Measurements from ENCODE around the gene BRINP1.

BRINP1 gene

DNA sequence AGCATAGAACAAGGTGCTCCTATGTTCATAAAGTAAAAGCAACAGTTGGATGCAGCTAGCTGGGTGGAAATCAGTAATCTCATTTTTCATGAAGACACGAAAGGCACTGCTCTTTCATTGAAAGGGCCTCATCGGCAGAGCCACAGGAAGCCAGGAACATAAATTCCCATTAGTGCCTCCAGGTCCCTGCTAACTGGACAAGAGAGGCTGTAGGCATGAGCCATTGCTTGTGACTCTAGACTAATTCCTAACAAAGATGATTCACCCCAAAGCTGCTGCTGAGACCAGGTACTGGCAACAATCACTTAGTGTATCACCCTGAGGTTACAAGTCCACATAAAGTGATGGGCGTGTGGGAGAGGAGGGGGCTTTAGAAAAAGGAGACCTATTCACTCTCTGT, 141.8 kb downstream of the BRINP1 start:
- H3K27ac ChIP-seq (ENCODE audit: extremely low read depth, low read depth, low read length), result no peak overlapping the region
- H3K4me1 ChIP-seq (ENCODE audit: control insufficient read depth, insufficient read depth, low read length), result no peaks in the 10 kb centered on the region
- TF ChIP-seq SP7 (tag by site-specific recombination; IDR thresholded peaks at IDR 0.05) (no peak), ZNF433 (tag by site-specific recombination; IDR thresholded peaks at IDR 0.05; ENCODE audit: low read depth) (no peak), ZBTB10 (tag by site-specific recombination; IDR thresholded peaks at IDR 0.05) (no peak), ZIC2 (tag by site-specific recombination; IDR thresholded peaks at IDR 0.05) (no peak), ZNF48 (tag by site-specific recombination; IDR thresholded peaks at IDR 0.05) (no peak), ZNF157 (tag by site-specific recombination; IDR thresholded peaks at IDR 0.05) (no peak), ZNF404 (tag by site-specific recombination; IDR thresholded peaks at IDR 0.05) (no peak), HOXC10 (CRISPR knock-in tag; IDR thresholded peaks at IDR 0.05) (no peak), ZNF416 (tag by site-specific recombination; IDR thresholded peaks at IDR 0.05) (no peak), KLF9 (tag by site-specific recombination; IDR thresholded peaks at IDR 0.05; ENCODE audit: low read depth) (no peak), KLF16 (tag by site-specific recombination; IDR thresholded peaks at IDR 0.05) (no peak), ZNF560 (tag by site-specific recombination; IDR thresholded peaks at IDR 0.05; ENCODE audit: borderline replicate concordance) (no peak), GLI2 (tag by site-specific recombination; IDR thresholded peaks at IDR 0.05; ENCODE audit: borderline replicate concordance, low read depth) (no peak), ZNF621 (tag by site-specific recombination; IDR thresholded peaks at IDR 0.05) (no peak)
- ChIA-PET CTCF (interaction anchor here (0.6 kb wide), 1 partner anchor 31 kb away, joined by 5 read pairs; no protein-coding TSS in a partner anchor), POLR2A (no interaction called here)
- no peaks in the 10 kb centered on the region for H3K9me3 ChIP-seq (ENCODE audit: control insufficient read depth, insufficient read depth, low read depth, low read length)
- H3K36me3 ChIP-seq (ENCODE audit: control insufficient read depth in 2 of 2, insufficient read depth in 1 of 2, low read length in 2 of 2), result no peaks in the 10 kb centered on the region
- no peak overlapping the region for H3K4me3 ChIP-seq (ENCODE audit: low read depth, low read length)

DNA sequence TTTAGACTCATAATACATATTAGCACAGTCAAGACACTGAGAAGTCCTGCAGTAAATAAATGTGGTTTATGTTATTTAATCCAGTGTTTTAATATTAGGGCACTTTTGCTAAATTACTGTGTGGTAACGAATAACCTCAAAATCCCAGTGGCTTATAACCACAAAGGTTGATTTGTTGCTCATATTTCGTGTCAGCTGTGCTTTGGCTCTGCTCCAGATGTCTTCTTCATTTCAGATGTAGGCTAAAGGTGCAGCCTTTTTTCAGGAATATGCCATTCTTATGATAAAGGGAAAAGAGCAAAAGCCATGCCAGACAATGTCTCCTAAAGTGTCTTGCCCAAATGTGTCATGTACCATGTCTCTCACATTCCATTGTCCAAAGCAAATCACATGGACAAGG, 144.8 kb downstream of the BRINP1 start:
- Histone ChIP-seq H3K9me3 (ENCODE audit: control insufficient read depth, insufficient read depth, low read depth, low read length) (no peaks in the 10 kb centered on the region), H3K36me3 (ENCODE audit: control insufficient read depth in 2 of 2, insufficient read depth in 1 of 2, low read length in 2 of 2) (no peaks in the 10 kb centered on the region), H3K4me1 (ENCODE audit: control insufficient read depth, insufficient read depth, low read length) (no peaks in the 10 kb centered on the region), H3K4me3 (ENCODE audit: low read depth, low read length) (no peak overlapping the region), H3K27ac (ENCODE audit: extremely low read depth, low read depth, low read length) (no peak overlapping the region)
- ChIA-PET CTCF (no interaction called here), POLR2A (no interaction called here)
- TF ChIP-seq ZNF571 (tag by site-specific recombination; IDR thresholded peaks at IDR 0.05) (no peak), SALL2 (tag by site-specific recombination; IDR thresholded peaks at IDR 0.05; ENCODE audit: borderline replicate concordance) (no peak), ZBTB21 (tag by site-specific recombination; IDR thresholded peaks at IDR 0.05) (no peak), SP7 (tag by site-specific recombination; IDR thresholded peaks at IDR 0.05) (no peak), ZNF501 (tag by site-specific recombination; IDR thresholded peaks at IDR 0.05) (no peak), KLF9 (tag by site-specific recombination; IDR thresholded peaks at IDR 0.05; ENCODE audit: low read depth) (no peak), ZNF354C (tag by site-specific recombination; IDR thresholded peaks at IDR 0.05; ENCODE audit: borderline replicate concordance, low read depth) (no peak), ZNF510 (tag by site-specific recombination; IDR thresholded peaks at IDR 0.05; ENCODE audit: insufficient replicate concordance) (no peak), OSR2 (tag by site-specific recombination; IDR thresholded peaks at IDR 0.05) (no peak), ZBTB8A (tag by site-specific recombination; IDR thresholded peaks at IDR 0.05) (no peak), ZNF513 (tag by site-specific recombination; IDR thresholded peaks at IDR 0.05) (no peak), ZNF639 (tag by site-specific recombination; IDR thresholded peaks at IDR 0.05) (no peak), ZNF596 (tag by site-specific recombination; IDR thresholded peaks at IDR 0.05) (no peak)
- TF ChIP-seq, protein P1, sequence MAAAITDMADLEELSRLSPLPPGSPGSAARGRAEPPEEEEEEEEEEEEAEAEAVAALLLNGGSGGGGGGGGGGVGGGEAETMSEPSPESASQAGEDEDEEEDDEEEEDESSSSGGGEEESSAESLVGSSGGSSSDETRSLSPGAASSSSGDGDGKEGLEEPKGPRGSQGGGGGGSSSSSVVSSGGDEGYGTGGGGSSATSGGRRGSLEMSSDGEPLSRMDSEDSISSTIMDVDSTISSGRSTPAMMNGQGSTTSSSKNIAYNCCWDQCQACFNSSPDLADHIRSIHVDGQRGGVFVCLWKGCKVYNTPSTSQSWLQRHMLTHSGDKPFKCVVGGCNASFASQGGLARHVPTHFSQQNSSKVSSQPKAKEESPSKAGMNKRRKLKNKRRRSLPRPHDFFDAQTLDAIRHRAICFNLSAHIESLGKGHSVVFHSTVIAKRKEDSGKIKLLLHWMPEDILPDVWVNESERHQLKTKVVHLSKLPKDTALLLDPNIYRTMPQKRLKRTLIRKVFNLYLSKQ (tag by site-specific recombination; IDR thresholded peaks at IDR 0.05; ENCODE audit: borderline replicate concordance), result no peak
